ENCODE measurements around the gene LMBR1. TPM values are rescaled to one million over a fixed set of nuclear protein-coding genes. Genes with fewer than 3 reads are reported as not detected.

The LMBR1 gene
- total and polyA plus RNA-seq, 2 of the 13 experiments (the other 11 are each of a cell fraction or from before 2014, with no cell fraction given), result 20.9 to 39.6 TPM

GRCh38 chr7:156820445-156821063 lies 72.4 kb downstream of the LMBR1 start:
- peaks cover 21% of the 10 kb centered on the region for H3K4me1 ChIP-seq (ENCODE audit: insufficient read depth, low read length)
- FAIRE-seq (no peak), ATAC-seq (peak; percentile 44; the same call in 2 of the 3 replicates), DNase-seq (ENCODE audit: low spot score) (no peak)
- intact Hi-C loops (cut with micrococcal nuclease; ENCODE audit: unreplicated experiment), result no loop called here
- H3K9ac ChIP-seq (ENCODE audit: insufficient read depth, low read depth, low read length), result no peak overlapping the region
- POLR2A ChIA-PET, result no interaction called here
- H3K79me2 ChIP-seq (ENCODE audit: insufficient read depth, low read length), result no peaks in the 10 kb centered on the region
- H4K20me1 ChIP-seq (ENCODE audit: insufficient read depth, low read length), result no peaks in the 10 kb centered on the region
- H2AFZ ChIP-seq (ENCODE audit: low read length), result no peak overlapping the region
- H3K9me3 ChIP-seq (ENCODE audit: low read length), result no peaks in the 10 kb centered on the region
- no peaks in the 10 kb centered on the region for H3K27me3 ChIP-seq (ENCODE audit: control insufficient read depth in 1 of 2, insufficient read depth in 2 of 2, low read length in 2 of 2)
- no peak overlapping the region for H3K27ac ChIP-seq (ENCODE audit: extremely low read length, insufficient read depth, low read length)
- TF ChIP-seq ZNF101 (CRISPR knock-in tag; IDR thresholded peaks at IDR 0.05; ENCODE audit: borderline replicate concordance, low read depth) (no peak), STAG1 (CRISPR knock-in tag; IDR thresholded peaks at IDR 0.05) (0 out of 2 replicates have a peak, but pooled peaks have one; percentile 5)
- TF ChIP-seq, protein P1, sequence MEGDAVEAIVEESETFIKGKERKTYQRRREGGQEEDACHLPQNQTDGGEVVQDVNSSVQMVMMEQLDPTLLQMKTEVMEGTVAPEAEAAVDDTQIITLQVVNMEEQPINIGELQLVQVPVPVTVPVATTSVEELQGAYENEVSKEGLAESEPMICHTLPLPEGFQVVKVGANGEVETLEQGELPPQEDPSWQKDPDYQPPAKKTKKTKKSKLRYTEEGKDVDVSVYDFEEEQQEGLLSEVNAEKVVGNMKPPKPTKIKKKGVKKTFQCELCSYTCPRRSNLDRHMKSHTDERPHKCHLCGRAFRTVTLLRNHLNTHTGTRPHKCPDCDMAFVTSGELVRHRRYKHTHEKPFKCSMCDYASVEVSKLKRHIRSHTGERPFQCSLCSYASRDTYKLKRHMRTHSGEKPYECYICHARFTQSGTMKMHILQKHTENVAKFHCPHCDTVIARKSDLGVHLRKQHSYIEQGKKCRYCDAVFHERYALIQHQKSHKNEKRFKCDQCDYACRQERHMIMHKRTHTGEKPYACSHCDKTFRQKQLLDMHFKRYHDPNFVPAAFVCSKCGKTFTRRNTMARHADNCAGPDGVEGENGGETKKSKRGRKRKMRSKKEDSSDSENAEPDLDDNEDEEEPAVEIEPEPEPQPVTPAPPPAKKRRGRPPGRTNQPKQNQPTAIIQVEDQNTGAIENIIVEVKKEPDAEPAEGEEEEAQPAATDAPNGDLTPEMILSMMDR (CRISPR knock-in tag; IDR thresholded peaks at IDR 0.05), result peak; percentile 16; the same call in 1 of the 2 replicates
- CTCF ChIA-PET (ENCODE audit: low intra/inter-chr PET ratio, low total read pairs), result no interaction called here
- BruUV-seq (replicated peaks), result no TSS peak
- H3K4me2 ChIP-seq (ENCODE audit: low read depth, low read length), result no peak overlapping the region
- WGBS (ENCODE audit: low lambda C conversion rate), result 90% methylated on average over 6 of the region's 8 CpGs
- in situ Hi-C loops (cut with HindIII; ENCODE audit: extremely low pct_ligation_motif_present, low pct_unique_long_range_greater_than_20kb), result no loop called here
- H3K36me3 ChIP-seq (replicated peaks in 1 of 2; ENCODE audit: control insufficient read depth in 1 of 2, insufficient read depth in 2 of 2, low read length in 2 of 2), result peaks cover 2 to 4% of the 10 kb centered on the region in 2 experiments; a peak in 1 of 5 replicates
- H3K4me3 ChIP-seq (replicated peaks in 1 of 3; ENCODE audit: insufficient read depth in 1 of 3, low read depth in 2 of 3, low read length in 3 of 3), result no peak overlapping the region

DNA sequence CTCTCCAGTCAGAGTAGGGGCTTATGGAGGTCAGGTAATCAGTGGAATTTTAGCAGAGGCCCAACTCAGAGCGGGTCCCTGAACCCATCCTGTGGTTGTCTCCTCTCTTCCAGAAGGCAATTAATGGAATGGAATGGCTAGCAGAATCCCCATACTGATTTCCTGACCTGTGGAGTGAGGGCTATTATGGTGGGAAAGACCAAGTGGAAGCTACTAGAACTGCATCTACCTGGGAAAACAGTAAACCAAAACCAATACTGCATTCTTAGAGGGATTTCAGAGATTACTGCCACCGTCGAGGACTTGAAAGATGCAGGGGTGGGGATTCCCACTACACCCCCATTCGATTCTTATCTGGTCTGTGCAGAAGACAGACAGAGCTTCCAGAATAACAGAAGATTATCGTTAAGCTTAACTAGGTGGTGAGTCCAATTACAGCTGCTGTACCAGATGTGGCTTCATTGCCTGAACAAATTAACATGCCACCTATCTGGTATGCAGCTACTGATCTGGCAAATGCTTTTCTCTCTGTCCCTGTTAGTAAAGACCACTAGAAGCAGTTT lies 73.2 kb downstream of the LMBR1 start:
- no TSS peak for BruUV-seq (replicated peaks)
- CTCF ChIA-PET (ENCODE audit: low intra/inter-chr PET ratio, low total read pairs), result no interaction called here
- no peaks in the 10 kb centered on the region for H3K27me3 ChIP-seq (ENCODE audit: control insufficient read depth in 1 of 2, insufficient read depth in 2 of 2, low read length in 2 of 2)
- H3K79me2 ChIP-seq (ENCODE audit: insufficient read depth, low read length), result no peaks in the 10 kb centered on the region
- H3K4me2 ChIP-seq (ENCODE audit: low read depth, low read length), result no peak overlapping the region
- peaks cover 21% of the 10 kb centered on the region for H3K4me1 ChIP-seq (ENCODE audit: insufficient read depth, low read length)
- POLR2A ChIA-PET, result no interaction called here
- no peak overlapping the region for H3K4me3 ChIP-seq (replicated peaks in 1 of 3; ENCODE audit: insufficient read depth in 1 of 3, low read depth in 2 of 3, low read length in 3 of 3)
- FAIRE-seq, result no peak
- peak; percentile 52; the same call in 2 of the 3 replicates for ATAC-seq
- no peak overlapping the region for H2AFZ ChIP-seq (ENCODE audit: low read length)
- intact Hi-C loops (cut with micrococcal nuclease; ENCODE audit: unreplicated experiment) (loop anchor here (5.0 kb wide), 2 partner anchors 1008 to 1023 kb away; partner anchors contain the start of gene SHH), in situ Hi-C loops (cut with HindIII; ENCODE audit: extremely low pct_ligation_motif_present, low pct_unique_long_range_greater_than_20kb) (loop anchor here (5.0 kb wide), 1 partner anchor 1023 kb away; no protein-coding TSS in a partner anchor)
- H3K27ac ChIP-seq (ENCODE audit: extremely low read length, insufficient read depth, low read length), result no peak overlapping the region
- 88% methylated on average over 5 of the region's 5 CpGs for WGBS (ENCODE audit: low lambda C conversion rate)
- H3K9me3 ChIP-seq (ENCODE audit: low read length), result no peaks in the 10 kb centered on the region
- no peaks in the 10 kb centered on the region for H4K20me1 ChIP-seq (ENCODE audit: insufficient read depth, low read length)
- no peak overlapping the region for H3K9ac ChIP-seq (ENCODE audit: insufficient read depth, low read depth, low read length)
- peaks cover 2 to 3% of the 10 kb centered on the region in 2 experiments; a peak in 1 of 5 replicates for H3K36me3 ChIP-seq (replicated peaks in 1 of 2; ENCODE audit: control insufficient read depth in 1 of 2, insufficient read depth in 2 of 2, low read length in 2 of 2)
- no peak for DNase-seq (ENCODE audit: low spot score)
- TF ChIP-seq ZNF33A (CRISPR knock-in tag; IDR thresholded peaks at IDR 0.05; ENCODE audit: borderline replicate concordance), result no peak
- no peak for TF ChIP-seq ZNF562 (CRISPR knock-in tag; IDR thresholded peaks at IDR 0.05; ENCODE audit: borderline replicate concordance)
- no peak for TF ChIP-seq NFE2L2 (IDR thresholded peaks at IDR 0.05; ENCODE audit: low read length)
- TF ChIP-seq ZNF446 (CRISPR knock-in tag; IDR thresholded peaks at IDR 0.05), result no peak
- no peak for TF ChIP-seq SATB2 (CRISPR knock-in tag; IDR thresholded peaks at IDR 0.05)
- TF ChIP-seq DR1 (CRISPR knock-in tag; IDR thresholded peaks at IDR 0.05), result no peak
- no peak for TF ChIP-seq YEATS4 (CRISPR knock-in tag; IDR thresholded peaks at IDR 0.05; ENCODE audit: borderline replicate concordance)
- TF ChIP-seq CHCHD3 (CRISPR knock-in tag; IDR thresholded peaks at IDR 0.05), result no peak
- TF ChIP-seq IRF1 (CRISPR knock-in tag; IDR thresholded peaks at IDR 0.05; ENCODE audit: low read depth), result no peak
- TF ChIP-seq, protein P2, sequence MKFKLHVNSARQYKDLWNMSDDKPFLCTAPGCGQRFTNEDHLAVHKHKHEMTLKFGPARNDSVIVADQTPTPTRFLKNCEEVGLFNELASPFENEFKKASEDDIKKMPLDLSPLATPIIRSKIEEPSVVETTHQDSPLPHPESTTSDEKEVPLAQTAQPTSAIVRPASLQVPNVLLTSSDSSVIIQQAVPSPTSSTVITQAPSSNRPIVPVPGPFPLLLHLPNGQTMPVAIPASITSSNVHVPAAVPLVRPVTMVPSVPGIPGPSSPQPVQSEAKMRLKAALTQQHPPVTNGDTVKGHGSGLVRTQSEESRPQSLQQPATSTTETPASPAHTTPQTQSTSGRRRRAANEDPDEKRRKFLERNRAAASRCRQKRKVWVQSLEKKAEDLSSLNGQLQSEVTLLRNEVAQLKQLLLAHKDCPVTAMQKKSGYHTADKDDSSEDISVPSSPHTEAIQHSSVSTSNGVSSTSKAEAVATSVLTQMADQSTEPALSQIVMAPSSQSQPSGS (CRISPR knock-in tag; IDR thresholded peaks at IDR 0.05), result no peak

Data from HepG2 (cell line).